Smooth muscle cell of bladder (primary cell): Measurements from ENCODE around the gene NAA38. TPM values are rescaled to one million over a fixed set of nuclear protein-coding genes. Genes with fewer than 3 reads are reported as not detected.

ENCODE experiments used
- total RNA-seq: library from RNA; depleted of rRNA; stranded (reverse); fragments of >200 nt; gene quantifications from 2 replicates; pipeline ENCODE4 v1.2.3, GENCODE V29; 2014

NAA38 gene, protein sequence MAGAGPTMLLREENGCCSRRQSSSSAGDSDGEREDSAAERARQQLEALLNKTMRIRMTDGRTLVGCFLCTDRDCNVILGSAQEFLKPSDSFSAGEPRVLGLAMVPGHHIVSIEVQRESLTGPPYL
- 96.1 and 113 TPM in 2 replicates for total RNA-seq

DNA sequence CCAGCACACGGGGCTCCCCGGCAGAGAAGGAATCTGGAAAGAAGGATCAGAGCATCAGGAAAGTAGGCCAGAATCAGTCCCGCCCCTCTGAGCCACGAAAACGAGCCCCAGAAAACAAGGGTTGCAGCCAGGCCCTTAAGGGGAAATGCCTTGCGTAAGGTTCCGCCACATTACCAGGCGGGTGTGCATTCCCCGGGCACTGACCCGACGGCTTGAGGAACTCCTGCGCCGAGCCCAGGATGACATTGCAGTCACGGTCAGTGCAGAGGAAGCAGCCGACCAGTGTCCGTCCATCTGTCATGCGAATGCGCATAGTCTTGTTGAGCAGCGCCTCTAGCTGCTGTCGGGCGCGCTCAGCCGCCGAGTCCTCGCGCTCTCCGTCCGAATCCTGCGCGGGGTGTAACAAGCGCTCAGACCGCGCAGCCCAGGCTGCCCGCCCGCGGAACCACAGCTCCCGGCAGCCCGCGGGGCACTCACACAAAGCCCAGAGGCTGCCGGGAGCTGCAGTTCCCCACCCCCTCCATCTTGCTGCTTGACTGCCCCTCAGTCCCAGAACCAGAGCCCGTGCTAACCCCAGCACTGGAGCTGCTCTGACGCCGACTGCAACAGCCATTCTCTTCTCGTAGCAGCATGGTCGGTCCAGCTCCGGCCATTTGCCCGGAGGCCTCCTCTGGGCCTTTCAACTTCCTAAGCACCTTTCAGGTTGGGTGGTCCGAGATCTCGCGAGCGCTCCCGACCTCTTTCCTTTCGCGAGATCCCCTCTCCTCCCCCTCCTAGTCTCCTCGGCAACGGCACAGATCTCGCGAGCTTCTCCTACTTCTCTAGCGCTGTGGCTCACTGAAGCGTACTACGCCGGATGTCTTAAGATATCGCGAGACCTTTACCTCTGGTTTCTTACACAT is at the start of gene NAA38:
Gene NAA38, minus strand, starts transcription at position 749 of the 902 bp plus-strand sequence. Its CDS starts 96 bp downstream, at position 653.

DNA sequence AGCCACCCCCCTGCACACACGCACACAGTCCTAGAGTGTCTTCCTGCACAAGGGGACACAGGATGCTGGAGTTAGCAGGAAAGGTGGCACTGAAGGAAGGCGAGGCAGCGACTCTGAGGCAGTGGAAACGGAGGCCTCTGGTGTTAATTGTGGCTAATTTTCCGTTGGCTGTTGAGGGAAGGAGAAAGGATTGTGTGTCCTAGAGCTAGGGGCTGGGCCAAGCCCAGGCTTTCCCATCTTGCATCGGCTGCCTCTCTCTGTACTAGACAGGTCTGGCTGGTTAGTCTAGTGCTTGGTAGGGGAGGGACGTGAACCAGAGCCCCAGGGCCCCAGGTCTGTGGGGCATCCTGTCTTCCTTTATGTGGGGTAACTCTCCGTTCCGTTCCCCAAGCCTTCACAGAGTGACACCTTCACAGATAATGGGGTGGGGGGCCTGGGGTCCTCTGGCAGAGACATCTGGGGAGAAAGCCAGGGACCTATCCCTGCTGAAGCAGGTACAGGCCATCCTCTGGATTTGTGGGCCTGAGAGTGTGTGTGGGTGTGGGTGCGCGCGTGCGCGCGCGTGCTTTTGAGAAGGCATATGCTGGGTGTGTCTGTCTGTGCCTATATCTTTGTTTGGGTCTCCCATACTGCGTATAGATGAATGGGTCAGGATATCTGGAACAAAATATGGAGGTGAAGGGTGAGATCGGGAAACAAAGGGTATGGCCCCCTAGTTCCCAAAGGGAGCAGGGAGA is 31.0 kb upstream of the NAA38 start, which contains the start of gene CHD3:
Gene CHD3, plus strand, starts transcription at position 606 of the 737 bp plus-strand sequence. CDS start 212 bp downstream, outside the sequence.

DNA sequence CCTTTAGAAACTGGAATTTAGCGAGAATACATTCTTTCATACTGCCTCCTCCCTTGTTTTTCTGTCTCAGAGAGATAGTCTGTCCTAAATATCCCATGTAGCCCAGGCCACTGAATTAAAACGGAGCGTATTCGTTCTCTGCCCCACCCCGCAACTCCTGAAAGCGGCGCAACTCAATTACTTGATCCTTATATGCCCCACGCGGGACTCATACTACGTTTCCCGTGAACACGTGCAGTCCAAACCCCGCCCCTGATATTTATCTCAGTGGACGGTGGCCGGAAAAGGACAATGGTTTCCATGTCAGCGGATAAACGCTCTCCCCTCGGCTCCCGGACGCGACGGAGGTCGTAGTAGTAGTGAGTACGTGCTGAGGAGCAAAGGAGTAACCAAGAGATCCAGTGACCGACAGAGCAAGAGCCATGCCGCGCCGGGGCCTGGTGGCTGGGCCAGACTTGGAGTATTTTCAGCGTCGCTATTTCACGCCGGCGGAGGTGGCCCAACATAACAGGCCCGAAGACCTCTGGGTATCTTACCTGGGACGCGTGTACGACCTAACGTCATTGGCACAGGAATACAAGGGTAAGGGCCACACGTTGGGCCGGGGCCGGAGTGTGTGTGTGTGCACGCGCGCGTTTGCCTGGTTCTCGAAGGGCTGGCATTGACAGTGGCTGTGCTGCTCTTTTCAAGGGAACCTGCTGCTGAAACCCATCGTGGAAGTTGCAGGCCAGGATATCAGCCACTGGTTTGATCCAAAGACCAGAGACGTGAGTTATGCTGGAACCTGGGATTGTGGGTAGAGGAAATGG is 558 bp upstream of the NAA38 start, which contains the start of gene CYB5D1:
Gene CYB5D1, plus strand, starts transcription at position 291 of the 809 bp plus-strand sequence. Its CDS starts 132 bp downstream, at position 423.

DNA sequence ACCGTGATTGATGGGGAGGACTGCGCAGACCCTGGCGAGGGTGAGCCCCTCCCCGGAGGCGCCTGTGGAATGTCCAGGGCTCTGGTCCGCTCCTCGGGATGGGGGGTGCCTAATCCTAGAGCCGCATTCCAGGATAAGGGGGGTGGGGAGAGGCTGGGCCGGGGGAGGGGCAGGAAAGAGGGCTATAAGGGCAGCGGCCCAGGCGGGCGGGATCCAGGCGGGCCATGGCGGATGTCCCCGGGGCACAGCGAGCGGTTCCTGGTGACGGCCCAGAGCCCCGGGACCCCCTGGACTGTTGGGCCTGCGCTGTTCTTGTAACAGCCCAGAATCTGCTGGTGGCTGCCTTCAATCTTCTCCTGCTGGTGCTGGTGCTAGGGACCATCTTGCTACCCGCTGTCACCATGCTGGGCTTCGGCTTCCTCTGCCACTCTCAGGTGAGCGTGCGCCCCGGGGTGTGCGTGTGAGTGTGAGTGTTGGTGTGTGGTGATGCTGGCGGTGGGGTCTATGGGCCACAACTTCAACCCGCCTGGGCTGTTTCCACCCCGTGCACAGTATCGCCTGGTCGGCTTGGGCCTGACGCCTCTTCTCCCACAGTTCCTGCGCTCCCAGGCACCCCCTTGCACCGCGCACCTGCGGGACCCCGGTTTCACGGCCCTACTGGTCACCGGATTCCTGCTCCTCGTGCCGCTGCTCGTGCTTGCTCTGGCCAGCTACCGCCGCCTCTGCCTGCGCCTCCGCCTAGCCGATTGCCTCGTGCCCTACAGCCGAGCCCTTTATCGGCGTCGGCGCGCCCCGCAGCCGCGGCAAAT is 2.3 kb downstream of the NAA38 start, which contains the start of gene TMEM88:
Gene TMEM88, plus strand, starts transcription at position 216 of the 809 bp plus-strand sequence. Its CDS starts 9 bp downstream, at position 225.

DNA sequence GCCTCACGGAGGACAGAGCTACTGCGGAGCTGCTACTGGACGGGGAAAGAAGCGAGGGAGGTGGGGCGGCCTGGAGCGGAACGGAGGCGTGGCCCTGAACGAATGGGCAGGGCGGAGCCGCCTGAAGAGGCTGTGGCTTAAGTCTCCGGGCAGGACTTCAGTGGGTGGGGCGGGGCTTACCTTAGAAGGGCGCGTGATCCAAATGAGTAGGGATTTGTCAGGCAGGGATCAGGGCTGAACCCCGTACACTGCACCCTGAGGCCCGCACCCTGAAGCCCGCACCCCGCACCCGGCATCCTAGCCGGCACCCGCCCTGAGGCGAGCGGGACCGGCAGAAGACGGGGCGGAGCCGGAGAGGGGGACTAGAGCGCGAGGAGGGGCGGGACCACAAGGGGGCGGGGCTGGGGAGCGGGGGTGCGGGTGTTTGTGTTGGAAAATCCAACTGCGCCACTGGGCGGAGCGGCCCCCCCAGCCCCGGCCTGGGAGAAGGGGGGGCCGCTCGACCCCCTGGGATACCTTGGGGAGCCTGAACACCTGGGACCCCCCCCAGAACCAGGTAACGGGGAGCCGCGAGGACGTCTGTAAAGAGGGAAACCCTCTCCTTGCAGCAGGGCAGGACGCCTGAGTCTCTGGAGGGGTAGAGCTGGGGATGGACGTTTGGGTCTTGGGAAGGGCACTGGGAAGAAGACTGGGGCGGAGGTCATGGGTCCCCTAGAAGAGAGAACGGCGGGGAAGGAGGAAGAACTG is 23.4 kb downstream of the NAA38 start, which contains the start of gene KDM6B:
Gene KDM6B, plus strand, starts transcription at position 423 of the 747 bp plus-strand sequence. CDS start 11,338 bp downstream, outside the sequence.

Other genes starting within 250 kb of the NAA38 start
- gene FXR2, start 242.7 kb downstream of the NAA38 start, total RNA-seq = 41.4 and 45.7 TPM in 2 replicates
- 52.7 and 54.0 TPM in 2 replicates for gene SAT2, start 229.7 kb downstream of the NAA38 start, total RNA-seq
- gene SHBG, start 227.4 kb downstream of the NAA38 start, total RNA-seq = 0.57 and 148 TPM in 2 replicates
- not detected in 2 replicates for gene ATP1B2, start 206.6 kb downstream of the NAA38 start, total RNA-seq
- 16.9 and 18.7 TPM in 2 replicates for gene TP53, start 170.1 kb downstream of the NAA38 start, total RNA-seq
- 3.1 and 3.4 TPM in 2 replicates for gene WRAP53, start 169.1 kb downstream of the NAA38 start, total RNA-seq
- 0.09 and 0.28 TPM in 2 replicates for gene EFNB3, start 152.4 kb downstream of the NAA38 start, total RNA-seq
- gene DNAH2, start 139.8 kb downstream of the NAA38 start, total RNA-seq = 0.57 and 1.8 TPM in 2 replicates
- gene KDM6B, start 23.3 kb downstream of the NAA38 start, total RNA-seq = 4.8 and 7.7 TPM in 2 replicates
- gene TMEM88, start 2.5 kb downstream of the NAA38 start, total RNA-seq = 0.14 and 0.28 TPM in 2 replicates
- gene CYB5D1, start 444 bp upstream of the NAA38 start, total RNA-seq = 6.0 and 8.2 TPM in 2 replicates
- 231 and 283 TPM in 2 replicates for gene CHD3, start 31.2 kb upstream of the NAA38 start, total RNA-seq
- gene RNF227, start 58.7 kb upstream of the NAA38 start, total RNA-seq = 2.3 and 2.8 TPM in 2 replicates
- gene KCNAB3, start 72.3 kb upstream of the NAA38 start, total RNA-seq = 0.18 and 0.28 TPM in 2 replicates
- gene TRAPPC1, start 74.4 kb upstream of the NAA38 start, total RNA-seq = 36.4 and 42.0 TPM in 2 replicates
- 13.4 and 17.4 TPM in 2 replicates for gene CNTROB, start 74.6 kb upstream of the NAA38 start, total RNA-seq
- gene GUCY2D, start 145.1 kb upstream of the NAA38 start, total RNA-seq = under 0.01 and 0.09 TPM in 2 replicates
- 0.18 TPM in 1 of 2 replicates, not detected in the other for gene ALOX15B, start 181.5 kb upstream of the NAA38 start, total RNA-seq
- not detected in 2 replicates for gene ALOX12B, start 230.2 kb upstream of the NAA38 start, total RNA-seq